ENCODE results near the gene PGA5. TPM values are rescaled to one million over a fixed set of nuclear protein-coding genes. Genes with fewer than 3 reads are reported as not detected.
"Not testable (repeated sequence)": the region's sequence is repeated elsewhere in the genome, so short reads cannot be mapped to it uniquely, and the experiment has no call there.

PGA5 gene
- polyA plus RNA-seq (2012; ENCODE audit: low read depth, missing spikeins): not detected

DNA sequence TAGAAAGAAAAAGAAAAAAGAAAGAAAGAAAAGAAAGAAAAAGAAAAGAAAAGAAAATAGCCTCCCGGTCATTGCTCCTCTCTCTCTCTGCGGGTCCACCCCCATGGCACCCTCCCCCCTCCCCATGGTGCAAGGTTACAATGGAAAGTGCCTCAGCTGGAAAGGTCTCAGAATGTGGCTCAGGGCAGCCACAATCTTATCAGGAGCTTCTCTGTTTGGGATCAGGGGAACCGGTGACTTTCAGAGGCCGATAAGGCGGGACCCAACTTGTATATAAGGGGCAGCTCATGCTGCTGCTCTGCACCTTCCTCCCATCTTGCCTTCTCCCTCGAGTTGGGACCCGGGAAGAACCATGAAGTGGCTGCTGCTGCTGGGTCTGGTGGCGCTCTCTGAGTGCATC, at the start of gene PGA5:
Gene PGA5 (plus strand): TSS at position 301 of the 400 bp plus-strand sequence. CDS start 52 bp downstream, at position 353.
- not testable (repeated sequence) for FAIRE-seq

DNA sequence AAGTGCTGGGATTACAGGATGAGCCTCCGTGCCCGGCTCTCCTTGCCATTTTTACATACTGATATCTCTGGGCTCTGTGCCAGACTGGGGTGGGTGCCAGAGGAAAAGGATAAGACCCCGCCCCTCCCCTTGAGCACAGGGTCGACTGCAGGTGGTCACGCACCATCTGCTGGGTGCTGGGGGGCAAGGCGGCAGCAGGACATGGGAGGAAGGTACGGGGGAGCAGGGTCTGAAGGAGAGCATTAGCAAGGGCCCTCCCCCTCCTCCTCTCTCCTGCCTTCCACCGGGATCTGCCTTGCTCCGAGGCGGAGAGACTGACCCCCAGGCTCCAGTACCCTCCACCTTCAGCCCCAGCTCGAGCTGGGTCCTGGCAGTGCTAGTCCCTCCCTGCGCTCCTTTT, 47.4 kb upstream of the PGA5 start:
- no peak for TF ChIP-seq POLR2AphosphoS5 (IDR thresholded peaks at IDR 0.05; ENCODE audit: low read depth, low read length)
- TF ChIP-seq POU2F2 (IDR thresholded peaks at IDR 0.05; ENCODE audit: low read depth, low read length): no peak
- FAIRE-seq (no peak), DNase-seq (ENCODE audit: insufficient read length, low spot score) (no peak)

More for the DNA sequence above, at the start of gene PGA5:
- DNase-seq (ENCODE audit: insufficient read length, low spot score): not testable (repeated sequence)

DNA sequence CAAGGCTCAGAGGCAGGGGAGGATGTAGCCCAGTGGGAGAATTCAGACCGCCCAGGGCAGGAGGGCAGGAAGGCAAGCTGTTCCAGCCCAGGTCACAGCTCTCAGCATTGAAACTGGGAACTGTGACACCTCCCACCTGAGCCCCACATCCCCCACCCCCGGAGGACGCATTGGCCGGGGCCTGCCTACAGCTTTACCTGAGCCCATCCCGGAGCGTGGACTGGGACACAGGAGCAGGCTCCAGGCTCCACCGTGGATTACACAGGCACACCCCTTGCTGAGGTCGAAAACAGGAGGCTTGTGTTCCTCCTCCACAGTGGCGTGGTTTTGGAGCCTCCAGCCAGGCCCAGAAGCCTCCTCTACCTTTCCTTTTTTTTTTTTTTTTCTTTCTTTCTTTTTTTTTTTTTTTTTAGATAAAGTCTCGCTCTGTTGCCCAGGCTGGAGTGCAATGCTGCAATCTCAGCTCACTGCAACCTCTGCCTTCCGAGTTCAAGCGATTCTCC, 46.8 kb upstream of the PGA5 start:
- TF ChIP-seq TAF1 (IDR thresholded peaks at IDR 0.05; ENCODE audit: low read depth, low read length) (no peak), SPI1 (IDR thresholded peaks at IDR 0.05; ENCODE audit: low read depth, low read length) (no peak), POU2F2 (IDR thresholded peaks at IDR 0.05; ENCODE audit: low read depth, low read length) (no peak), POLR2A (IDR thresholded peaks at IDR 0.05; ENCODE audit: low read depth, low read length) (no peak), POLR2AphosphoS5 (IDR thresholded peaks at IDR 0.05; ENCODE audit: low read depth, low read length) (no peak)
- FAIRE-seq: no peak
- DNase-seq (ENCODE audit: insufficient read length, low spot score): no peak

DNA sequence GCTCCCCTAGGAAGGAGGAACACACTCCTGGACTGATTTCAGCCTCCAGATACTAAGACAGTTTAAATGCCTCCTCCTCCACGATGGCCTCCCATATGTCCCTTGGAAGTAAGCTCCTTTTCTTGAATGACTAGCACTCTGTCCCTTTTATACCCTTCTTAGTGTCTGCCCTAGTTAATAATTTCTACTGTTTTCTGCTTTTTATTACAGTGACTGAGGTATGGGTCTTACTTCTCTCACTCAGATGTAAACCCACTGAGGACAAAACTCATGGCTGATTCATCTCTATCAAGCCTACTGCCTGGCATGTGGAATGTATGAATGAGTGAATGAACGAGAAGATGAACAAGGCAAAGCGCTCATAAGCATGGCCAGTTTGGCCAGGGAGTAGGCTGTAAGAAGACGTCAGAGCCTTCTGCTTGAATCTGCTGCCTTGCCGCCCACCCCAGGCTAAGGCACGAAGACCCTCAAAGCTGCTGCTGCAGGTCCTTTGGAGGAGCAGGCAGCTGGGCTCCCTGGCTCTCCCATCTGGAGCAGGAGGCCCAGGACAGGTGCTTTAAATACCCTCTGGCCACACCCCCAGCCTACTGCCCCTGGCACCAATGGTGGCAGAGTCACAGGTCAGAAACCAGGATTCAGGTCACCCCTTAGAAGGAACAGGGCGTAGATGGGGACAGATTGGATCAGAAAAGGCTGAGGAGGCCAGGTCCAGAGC, 45.8 kb upstream of the PGA5 start:
- TF ChIP-seq TAF1 (IDR thresholded peaks at IDR 0.05; ENCODE audit: low read depth, low read length) (no peak), POU2F2 (IDR thresholded peaks at IDR 0.05; ENCODE audit: low read depth, low read length) (no peak), POLR2A (IDR thresholded peaks at IDR 0.05; ENCODE audit: low read depth, low read length) (no peak), SPI1 (IDR thresholded peaks at IDR 0.05; ENCODE audit: low read depth, low read length) (no peak), POLR2AphosphoS5 (IDR thresholded peaks at IDR 0.05; ENCODE audit: low read depth, low read length) (no peak), PAX5 (IDR thresholded peaks at IDR 0.05; ENCODE audit: insufficient read depth, low read length, severe bottlenecking) (no peak)
- DNase-seq (ENCODE audit: insufficient read length, low spot score) (no peak), FAIRE-seq (no peak)

DNA sequence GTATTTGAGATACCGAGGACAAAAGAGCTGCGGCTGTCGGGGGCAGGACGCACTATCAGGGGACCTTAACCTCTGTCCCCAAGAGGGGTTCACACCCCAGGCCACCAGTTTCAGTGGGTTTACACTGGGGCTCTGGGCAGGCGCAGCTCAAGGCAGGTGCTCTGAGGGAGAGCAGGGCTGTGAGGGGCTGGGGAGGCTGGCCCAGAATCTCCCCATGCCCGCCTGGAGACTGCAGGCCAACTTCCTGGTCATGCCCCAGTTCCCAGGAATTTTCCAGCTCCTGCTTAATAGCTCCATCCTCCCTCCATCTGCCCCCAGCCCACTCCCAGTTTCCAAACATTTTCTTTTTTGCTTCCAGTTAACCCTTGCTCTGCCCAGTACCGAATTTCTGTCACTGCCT, 45.3 kb upstream of the PGA5 start:
- DNase-seq (ENCODE audit: insufficient read length, low spot score): no peak
- no peak for FAIRE-seq
- no peak for TF ChIP-seq POLR2AphosphoS5 (IDR thresholded peaks at IDR 0.05; ENCODE audit: low read depth, low read length)
- no peak for TF ChIP-seq PAX5 (IDR thresholded peaks at IDR 0.05; ENCODE audit: insufficient read depth, low read length, severe bottlenecking)
- TF ChIP-seq TAF1 (IDR thresholded peaks at IDR 0.05; ENCODE audit: low read depth, low read length): no peak
- no peak for TF ChIP-seq POU2F2 (IDR thresholded peaks at IDR 0.05; ENCODE audit: low read depth, low read length)
- TF ChIP-seq SPI1 (IDR thresholded peaks at IDR 0.05; ENCODE audit: low read depth, low read length): no peak

DNA sequence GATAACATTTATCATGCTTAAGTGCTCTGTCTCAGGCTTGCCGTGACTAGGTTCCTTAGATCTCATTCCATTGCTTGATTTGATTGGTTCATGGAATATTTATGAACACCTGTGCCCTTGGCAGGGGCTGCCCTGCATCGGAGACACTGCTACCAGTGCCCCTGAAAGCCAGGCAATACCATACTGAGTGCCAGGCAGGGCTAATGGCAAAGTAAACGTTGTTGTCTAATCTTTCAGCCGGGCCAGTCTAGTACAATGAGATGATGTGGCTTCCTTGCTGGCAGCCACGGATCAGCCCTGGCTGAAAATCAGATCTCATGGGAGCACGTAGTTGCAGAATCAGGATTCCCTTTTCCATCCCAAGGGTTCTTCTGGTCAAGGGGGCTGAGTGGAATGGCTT, 42.6 kb upstream of the PGA5 start:
- TF ChIP-seq PAX5 (IDR thresholded peaks at IDR 0.05; ENCODE audit: insufficient read depth, low read length, severe bottlenecking) (no peak), POLR2A (IDR thresholded peaks at IDR 0.05; ENCODE audit: low read depth, low read length) (no peak), POLR2AphosphoS5 (IDR thresholded peaks at IDR 0.05; ENCODE audit: low read depth, low read length) (no peak), TAF1 (IDR thresholded peaks at IDR 0.05; ENCODE audit: low read depth, low read length) (no peak), POU2F2 (IDR thresholded peaks at IDR 0.05; ENCODE audit: low read depth, low read length) (no peak)
- DNase-seq (ENCODE audit: insufficient read length, low spot score): no peak
- FAIRE-seq: no peak

DNA sequence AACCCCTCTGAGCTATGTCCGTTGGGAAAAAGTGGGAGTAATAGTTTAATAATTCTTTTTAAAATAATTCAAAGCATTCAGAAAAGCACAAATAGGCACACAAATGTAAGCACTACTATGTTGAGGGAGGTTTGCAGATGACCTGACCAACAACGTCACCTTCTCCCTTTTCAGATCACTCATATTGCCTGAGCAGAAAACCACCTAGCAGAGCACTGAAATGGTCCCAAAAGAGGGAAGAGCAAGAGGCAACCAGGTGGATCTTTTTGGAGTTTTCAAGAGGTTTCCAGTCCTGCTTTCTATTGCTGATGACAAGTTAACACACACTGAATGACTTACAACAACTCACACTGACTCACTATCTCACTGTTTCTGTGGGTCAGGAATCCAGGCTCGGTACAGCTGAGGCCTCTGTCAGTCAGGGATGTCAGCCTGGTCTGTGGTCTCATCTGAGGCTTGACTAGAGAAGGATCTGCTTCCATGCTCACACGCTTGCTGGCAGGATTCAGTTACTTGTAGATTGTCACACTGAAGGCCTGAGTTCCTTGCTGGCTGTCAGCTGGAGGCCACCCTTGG, 41.9 kb upstream of the PGA5 start:
- TF ChIP-seq PAX5 (IDR thresholded peaks at IDR 0.05; ENCODE audit: insufficient read depth, low read length, severe bottlenecking) (no peak), TAF1 (IDR thresholded peaks at IDR 0.05; ENCODE audit: low read depth, low read length) (no peak), POU2F2 (IDR thresholded peaks at IDR 0.05; ENCODE audit: low read depth, low read length) (no peak), POLR2A (IDR thresholded peaks at IDR 0.05; ENCODE audit: low read depth, low read length) (no peak), SPI1 (IDR thresholded peaks at IDR 0.05; ENCODE audit: low read depth, low read length) (no peak), POLR2AphosphoS5 (IDR thresholded peaks at IDR 0.05; ENCODE audit: low read depth, low read length) (no peak)
- FAIRE-seq: no peak

DNA sequence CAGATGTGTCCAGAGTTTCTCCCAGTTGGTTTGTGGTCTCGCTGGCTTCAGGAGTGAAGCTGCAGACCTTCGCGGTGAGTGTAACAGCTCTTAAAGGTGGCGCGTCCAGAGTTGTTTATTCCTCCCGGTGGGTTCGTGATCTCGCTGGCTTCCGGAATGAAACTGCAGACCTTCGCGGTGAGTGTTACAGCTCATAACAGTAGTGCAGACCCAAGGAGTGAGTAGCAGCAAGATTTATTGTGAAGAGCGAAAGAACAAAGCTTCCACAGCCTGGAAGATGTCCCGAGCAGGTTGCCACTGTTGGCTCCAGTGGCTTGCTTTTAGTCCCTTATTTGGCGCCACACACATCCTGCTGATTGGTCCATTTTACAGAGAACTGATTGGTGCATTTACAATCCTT, 39.5 kb upstream of the PGA5 start:
- TF ChIP-seq PAX5 (IDR thresholded peaks at IDR 0.05; ENCODE audit: insufficient read depth, low read length, severe bottlenecking) (no peak), POU2F2 (IDR thresholded peaks at IDR 0.05; ENCODE audit: low read depth, low read length) (no peak), TAF1 (IDR thresholded peaks at IDR 0.05; ENCODE audit: low read depth, low read length) (no peak), POLR2AphosphoS5 (IDR thresholded peaks at IDR 0.05; ENCODE audit: low read depth, low read length) (no peak), POLR2A (IDR thresholded peaks at IDR 0.05; ENCODE audit: low read depth, low read length) (no peak), SPI1 (IDR thresholded peaks at IDR 0.05; ENCODE audit: low read depth, low read length) (no peak)
- FAIRE-seq: no peak
- DNase-seq (ENCODE audit: insufficient read length, low spot score): no peak

More for the DNA sequence above, 41.9 kb upstream of the PGA5 start:
- no peak for DNase-seq (ENCODE audit: insufficient read length, low spot score)

DNA sequence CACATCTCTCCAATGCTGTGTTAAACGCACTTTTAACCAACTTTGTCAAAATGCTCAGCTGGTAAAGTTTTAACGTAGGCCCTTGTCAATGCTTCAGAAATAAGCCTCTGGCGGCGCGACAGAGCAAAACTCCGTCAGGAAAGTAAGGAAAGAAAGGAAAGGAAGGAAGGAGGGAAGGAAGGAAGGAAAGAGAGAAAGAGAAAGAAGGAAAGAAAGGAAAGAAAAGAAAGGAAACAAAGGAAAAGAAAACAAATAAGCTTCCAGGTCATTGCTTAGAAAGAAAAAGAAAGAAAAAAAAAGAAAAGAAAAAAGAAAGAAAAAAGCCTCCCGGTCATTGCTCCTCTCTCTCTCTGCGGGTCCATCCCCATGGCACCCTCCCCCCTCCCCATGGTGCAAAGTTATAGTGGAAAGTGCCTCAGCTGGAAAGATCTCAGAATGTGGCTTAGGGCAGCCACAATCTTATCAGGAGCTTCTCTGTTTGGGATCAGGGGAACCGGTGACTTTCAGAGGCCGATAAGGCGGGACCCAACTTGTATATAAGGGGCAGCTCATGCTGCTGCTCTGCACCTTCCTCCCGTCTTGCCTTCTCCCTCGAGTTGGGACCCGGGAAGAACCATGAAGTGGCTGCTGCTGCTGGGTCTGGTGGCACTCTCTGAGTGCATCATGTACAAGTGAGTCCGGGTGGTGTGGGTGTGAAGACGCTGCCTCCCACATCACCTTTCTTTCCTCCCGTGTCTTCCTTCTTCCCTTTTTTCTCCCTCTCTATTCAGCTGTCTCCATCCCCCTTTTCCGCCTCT, 37.8 kb upstream of the PGA5 start, which contains the start of gene PGA3:
Gene PGA3 (plus strand): TSS at position 566 of the 797 bp plus-strand sequence. CDS start 50 bp downstream, at position 616.
- FAIRE-seq; DNase-seq (ENCODE audit: insufficient read length, low spot score): not testable (repeated sequence)

DNA sequence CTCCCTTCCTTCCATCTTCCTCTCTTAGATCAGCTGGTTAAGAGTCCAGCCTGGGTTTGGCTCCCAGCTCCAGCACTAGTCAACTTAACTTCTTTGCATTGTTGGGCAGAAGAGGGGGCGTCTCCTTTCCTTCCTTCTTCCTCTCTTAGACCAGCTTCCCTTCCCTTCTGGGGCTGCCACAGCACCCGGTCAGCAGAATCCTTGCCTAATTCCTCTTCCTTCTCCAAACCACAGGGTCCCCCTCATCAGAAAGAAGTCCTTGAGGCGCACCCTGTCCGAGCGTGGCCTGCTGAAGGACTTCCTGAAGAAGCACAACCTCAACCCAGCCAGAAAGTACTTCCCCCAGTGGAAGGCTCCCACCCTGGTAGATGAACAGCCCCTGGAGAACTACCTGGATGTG, 37.1 kb upstream of the PGA5 start:
- DNase-seq (ENCODE audit: insufficient read length, low spot score); FAIRE-seq: not testable (repeated sequence)

DNA sequence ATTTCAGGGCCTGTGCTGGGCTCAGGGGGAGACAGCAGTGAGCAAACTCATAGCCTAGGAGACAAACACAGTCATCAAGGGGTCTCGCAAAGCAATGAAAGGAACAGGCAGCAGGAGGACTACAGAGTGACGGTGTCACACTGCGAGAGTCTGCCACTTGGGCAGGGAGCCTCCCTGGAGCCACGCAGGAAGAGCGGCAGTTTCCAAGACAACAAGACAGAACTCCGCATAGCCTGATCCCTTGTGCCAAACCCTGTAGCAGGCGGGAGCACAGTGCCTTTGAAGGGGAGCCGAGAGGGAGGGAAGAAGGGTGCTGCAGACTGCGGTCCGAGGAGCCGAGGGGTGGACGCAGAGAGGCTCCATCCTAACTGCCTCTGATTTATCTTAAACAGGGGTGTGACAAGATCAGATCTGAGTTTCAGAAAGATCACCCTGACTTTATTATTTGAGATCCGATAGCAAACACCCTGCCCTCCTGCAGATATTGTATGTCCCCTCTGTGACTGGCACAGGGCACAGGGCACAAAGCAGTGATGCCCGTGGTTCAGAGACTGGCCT, 36.4 kb upstream of the PGA5 start:
- DNase-seq (ENCODE audit: insufficient read length, low spot score); FAIRE-seq: not testable (repeated sequence)

DNA sequence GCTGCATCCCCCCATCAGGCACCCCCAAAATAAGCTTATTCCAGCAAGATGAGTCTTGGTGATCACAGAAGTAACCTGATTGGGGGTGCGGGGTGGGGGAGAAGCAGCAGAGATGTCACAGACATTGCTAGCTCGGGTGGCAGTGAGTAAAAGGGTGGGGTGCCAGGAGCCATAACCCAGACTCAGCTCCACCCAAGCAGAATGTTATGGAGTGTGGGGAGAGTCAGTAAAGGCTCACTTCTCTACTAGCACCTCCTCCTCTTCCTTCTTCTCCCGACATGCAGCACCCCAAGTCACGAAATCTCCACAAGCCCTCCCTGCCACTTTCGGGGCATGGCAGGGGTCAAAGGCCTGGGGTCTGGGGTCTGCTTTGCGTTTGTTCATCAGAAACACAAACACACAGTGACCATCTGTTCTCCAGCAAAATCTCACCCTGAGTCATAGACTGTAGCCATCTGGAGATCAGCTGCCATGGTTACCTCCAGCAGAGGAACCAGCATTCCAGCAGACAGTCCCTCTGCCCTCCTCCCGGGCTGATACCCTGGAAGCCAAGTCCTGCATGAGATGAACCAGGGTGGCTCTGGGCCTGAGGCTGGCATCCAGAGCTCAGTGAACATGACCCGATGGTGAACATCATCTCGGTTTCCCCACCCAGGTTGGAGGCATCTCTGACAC, 33.2 kb upstream of the PGA5 start:
- not testable (repeated sequence) for FAIRE-seq; DNase-seq (ENCODE audit: insufficient read length, low spot score)

DNA sequence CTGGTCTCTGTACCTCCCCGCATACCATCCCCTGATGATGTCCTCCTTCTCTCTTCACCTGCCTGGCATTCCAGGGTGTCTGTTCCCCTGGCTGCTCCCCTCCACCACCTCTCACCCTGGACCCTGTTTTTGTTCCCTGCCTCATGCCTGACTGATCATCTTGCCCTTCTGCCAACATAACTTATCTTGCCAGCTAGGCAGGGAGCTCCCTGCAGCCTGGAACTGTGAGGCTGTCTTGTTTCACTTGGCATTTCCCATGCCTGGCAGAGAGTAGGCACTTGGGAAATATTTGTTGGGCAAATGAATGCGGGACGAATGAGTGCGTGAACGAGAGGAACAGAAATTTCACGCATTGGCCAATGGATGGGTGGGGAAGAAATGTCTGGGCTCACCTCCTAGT, 30.3 kb upstream of the PGA5 start:
- FAIRE-seq; DNase-seq (ENCODE audit: insufficient read length, low spot score): not testable (repeated sequence)

DNA sequence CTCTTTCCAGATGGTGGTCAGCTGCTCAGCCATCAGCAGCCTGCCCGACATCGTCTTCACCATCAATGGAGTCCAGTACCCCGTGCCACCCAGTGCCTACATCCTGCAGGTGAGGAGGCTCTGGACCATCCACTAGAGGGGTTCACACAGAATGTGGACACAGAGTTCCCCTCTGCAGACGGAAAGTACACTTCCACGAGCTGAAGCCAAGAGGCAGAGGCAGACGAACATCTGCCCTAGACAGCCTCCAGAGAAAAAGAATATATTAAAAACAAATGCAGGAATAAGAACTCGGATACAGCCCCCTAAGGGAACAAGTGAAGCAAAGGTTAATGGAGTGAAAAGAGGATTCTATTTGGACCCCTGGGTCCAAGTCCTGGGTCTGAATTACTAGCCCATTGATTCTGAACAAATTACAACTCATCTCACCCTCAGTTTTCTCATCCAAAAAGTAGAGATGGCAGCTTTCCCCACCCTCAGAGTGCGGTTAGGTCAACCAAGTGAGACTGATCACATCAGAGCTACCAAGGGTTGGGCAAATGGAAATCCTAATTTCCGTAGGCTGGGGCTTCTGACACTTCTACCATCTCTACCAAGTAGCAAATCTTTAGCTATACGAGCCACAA, 29.5 kb upstream of the PGA5 start:
- not testable (repeated sequence) for DNase-seq (ENCODE audit: insufficient read length, low spot score); FAIRE-seq

All from GM12891 (cell line).